Panc1 (cell line): ENCODE results near the gene RER1. TPM values are rescaled to one million over a fixed set of nuclear protein-coding genes. Genes with fewer than 3 reads are reported as not detected.

Source experiments
- ATAC-seq: fragments of 200-7000 bp; cut with Tn5 transposase; 2 replicates; pipeline ENCODE4 v1.9.1; 2020; ENCODE audit warnings: mild to moderate bottlenecking, moderate library complexity
- BruUV-seq: library from RNA; stranded (reverse); fragments of 400-500 nt; replicated peaks from 2 replicates; lab custom pipeline; 2021; lab: Mats Ljungman, UMichigan
- CTCF ChIA-PET: fragments of 300-600 bp; sonication (Branson Sonifier 250); formaldehyde crosslinking; loops from one replicate; lab custom pipeline; 2022; ENCODE audit warnings: antibody characterized with exemption; lab: Charles Lee
- POLR2A ChIA-PET: fragments of 300-600 bp; sonication (Branson Sonifier 250); formaldehyde crosslinking; loops from one replicate; lab custom pipeline; 2022; ENCODE audit warnings: antibody characterized with exemption; lab: Charles Lee
- DNase-seq: peaks from one replicate; pipeline ENCODE4 v3.0.0-alpha.2; 2010; ENCODE audit warnings: low read depth, low spot score
- H3K27ac ChIP-seq: 2 replicates; pipeline ENCODE4 v1.5.1; 2011; ENCODE audit warnings: mild to moderate bottlenecking, low read length, inconsistent platforms
- H3K27me3 ChIP-seq: fragments of 200-500 bp; sonication (Bioruptor generic); 2 replicates; pipeline ENCODE4 v1.6.0; 2014; ENCODE audit warnings: low read length, inconsistent platforms; ENCODE audit not compliant: control insufficient read depth, insufficient read depth
- H3K36me3 ChIP-seq: fragments of 200-500 bp; sonication (Bioruptor generic); 2 replicates; pipeline ENCODE4 v1.5.1; 2014; ENCODE audit warnings: inconsistent platforms, mild to moderate bottlenecking, low read length, moderate library complexity; ENCODE audit not compliant: control insufficient read depth, insufficient read depth
- H3K4me1 ChIP-seq: 2 replicates; pipeline ENCODE4 v1.5.1; 2011; ENCODE audit warnings: inconsistent platforms, mild to moderate bottlenecking, low read length, moderate library complexity; ENCODE audit not compliant: control insufficient read depth, insufficient read depth
- H3K4me3 ChIP-seq, 2 experiments: 2 replicates each; pipeline ENCODE4 v1.5.1; 2011 to 2012; ENCODE audit warnings: low read depth in 2 of 2, low read length in 2 of 2, mild to moderate bottlenecking in 2 of 2, inconsistent platforms in 1 of 2, moderate library complexity in 1 of 2
- H3K9me3 ChIP-seq: fragments of 200-500 bp; sonication (Bioruptor generic); 2 replicates; pipeline ENCODE4 v1.5.1; 2014; ENCODE audit warnings: low read depth, mild to moderate bottlenecking, inconsistent platforms, low read length, moderate library complexity; ENCODE audit not compliant: control insufficient read depth, insufficient read depth
- CTCF ChIP-seq: fragments of 450-650 bp; IDR thresholded peaks from 2 replicates; pipeline ENCODE4 v1.5.1; 2017; ENCODE audit warnings: mild to moderate bottlenecking
- POLR2AphosphoS5 ChIP-seq: IDR thresholded peaks from 2 replicates; pipeline ENCODE4 v1.6.1; 2012; ENCODE audit warnings: mild to moderate bottlenecking, low read depth, low read length, moderate library complexity
- REST ChIP-seq, 2 experiments: IDR thresholded peaks; 2 replicates each; pipeline ENCODE4 v1.6.1; 2011 to 2012; ENCODE audit warnings: low read depth in 2 of 2, control low read depth in 1 of 2, low read length in 1 of 2, mild to moderate bottlenecking in 1 of 2, moderate library complexity in 1 of 2; ENCODE audit not compliant: insufficient read depth in 1 of 2
- SIN3A ChIP-seq: IDR thresholded peaks from 2 replicates; pipeline ENCODE4 v1.6.1; 2012; ENCODE audit warnings: low read depth, mild to moderate bottlenecking, low read length, moderate library complexity, borderline replicate concordance; ENCODE audit not compliant: insufficient read depth
- TCF7L2 ChIP-seq: IDR thresholded peaks from 2 replicates; pipeline ENCODE4 v1.6.1; 2011; ENCODE audit warnings: mild to moderate bottlenecking, low read depth, low read length, inconsistent platforms
- in situ Hi-C: cut with HindIII; loops from 2 replicates; pipeline ENCODE4 v1.10.0; 2016; ENCODE audit warnings: low sequenced_read_pairs, low pct_unique_long_range_greater_than_20kb
- intact Hi-C: fragments of 100-400 bp; cut with micrococcal nuclease; formaldehyde crosslinking; loops from one replicate; pipeline ENCODE4 v1.10.0; 2022; ENCODE audit not compliant: unreplicated experiment
- total RNA-seq: library from RNA; stranded (reverse); gene quantifications from one replicate; pipeline ENCODE4 v1.2.1, GENCODE V29; 2021; ENCODE audit not compliant: unreplicated experiment

RER1 gene
- total RNA-seq, 1 experiment from 2014 or later: 235 TPM

GRCh38 chr1:2363847-2364513, 27.7 kb upstream of the RER1 start:
- Histone ChIP-seq H3K27ac (no peak overlapping the region), H3K9me3 (no peaks in the 10 kb centered on the region), H3K27me3 (no peaks in the 10 kb centered on the region), H3K4me3 (no peak overlapping the region), H3K36me3 (no peaks in the 10 kb centered on the region), H3K4me1 (no peaks in the 10 kb centered on the region)
- in situ Hi-C loops (no loop called here), intact Hi-C loops (no loop called here)
- no TSS peak for BruUV-seq
- CTCF ChIA-PET: no interaction called here
- DNase-seq: no peak
- no peak for ATAC-seq
- POLR2A ChIA-PET: interaction anchor here (0.6 to 0.7 kb wide), 2 partner anchors 9 to 20 kb away, joined by 4 to 5 read pairs; no protein-coding TSS in a partner anchor
- no peak for TF ChIP-seq CTCF
- no peak for TF ChIP-seq TCF7L2
- no peak for TF ChIP-seq SIN3A
- TF ChIP-seq REST (IDR thresholded peaks at IDR 0.05; ENCODE audit: insufficient read depth in 1 of 2, low read depth in 2 of 2, low read length in 1 of 2): no peak
- TF ChIP-seq POLR2AphosphoS5: no peak

- in situ Hi-C loops: no loop called here
- intact Hi-C loops: no loop called here
- CTCF ChIA-PET: no interaction called here
- H3K36me3 ChIP-seq: no peaks in the 10 kb centered on the region
- H3K4me3 ChIP-seq: no peak overlapping the region
- ATAC-seq (0 out of 2 replicates have a peak, but pooled peaks have one; percentile 57), DNase-seq (no peak)
- no peaks in the 10 kb centered on the region for H3K9me3 ChIP-seq
- H3K27ac ChIP-seq: no peak overlapping the region
- TF ChIP-seq TCF7L2: no peak
- no peak for TF ChIP-seq SIN3A
- TF ChIP-seq POLR2AphosphoS5: no peak
- no peak for TF ChIP-seq REST (IDR thresholded peaks at IDR 0.05; ENCODE audit: insufficient read depth in 1 of 2, low read depth in 2 of 2, low read length in 1 of 2)
- TF ChIP-seq CTCF: no peak
- H3K4me1 ChIP-seq: no peaks in the 10 kb centered on the region
- no peaks in the 10 kb centered on the region for H3K27me3 ChIP-seq
- BruUV-seq: no TSS peak
- POLR2A ChIA-PET: no interaction called here
These were observed 23.4 kb upstream of the RER1 start for GRCh38 chr1:2368053-2368744.
